ENCODE measurements around the gene PHACTR1.

Gene PHACTR1

DNA sequence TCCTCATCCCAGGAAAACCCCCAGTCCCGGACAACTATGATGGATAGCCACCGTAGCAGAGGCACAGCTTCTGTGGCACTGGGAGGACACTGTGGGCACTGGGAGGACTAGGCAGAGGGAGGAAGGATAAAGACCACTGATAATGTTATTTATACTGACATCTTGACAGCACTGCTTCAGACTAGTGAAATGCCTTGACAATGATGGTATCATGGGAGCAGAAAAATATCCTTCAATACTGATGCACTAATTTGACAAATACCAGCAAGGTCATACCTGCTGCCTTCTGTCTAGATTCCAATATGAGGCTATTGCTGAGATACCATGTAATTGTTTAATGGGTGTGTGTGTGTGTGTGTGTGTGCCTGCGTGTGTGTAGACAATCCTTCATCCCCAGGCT is 148.6 kb downstream of the PHACTR1 start:
- no peak overlapping the region for H3K4me3 ChIP-seq (ENCODE audit: low read depth, low read length)
- DNase-seq (ENCODE audit: low read depth, low spot score): no peak
- in situ Hi-C loops (cut with HindIII; ENCODE audit: low sequenced_read_pairs): no loop called here
- TF ChIP-seq, protein P1, sequence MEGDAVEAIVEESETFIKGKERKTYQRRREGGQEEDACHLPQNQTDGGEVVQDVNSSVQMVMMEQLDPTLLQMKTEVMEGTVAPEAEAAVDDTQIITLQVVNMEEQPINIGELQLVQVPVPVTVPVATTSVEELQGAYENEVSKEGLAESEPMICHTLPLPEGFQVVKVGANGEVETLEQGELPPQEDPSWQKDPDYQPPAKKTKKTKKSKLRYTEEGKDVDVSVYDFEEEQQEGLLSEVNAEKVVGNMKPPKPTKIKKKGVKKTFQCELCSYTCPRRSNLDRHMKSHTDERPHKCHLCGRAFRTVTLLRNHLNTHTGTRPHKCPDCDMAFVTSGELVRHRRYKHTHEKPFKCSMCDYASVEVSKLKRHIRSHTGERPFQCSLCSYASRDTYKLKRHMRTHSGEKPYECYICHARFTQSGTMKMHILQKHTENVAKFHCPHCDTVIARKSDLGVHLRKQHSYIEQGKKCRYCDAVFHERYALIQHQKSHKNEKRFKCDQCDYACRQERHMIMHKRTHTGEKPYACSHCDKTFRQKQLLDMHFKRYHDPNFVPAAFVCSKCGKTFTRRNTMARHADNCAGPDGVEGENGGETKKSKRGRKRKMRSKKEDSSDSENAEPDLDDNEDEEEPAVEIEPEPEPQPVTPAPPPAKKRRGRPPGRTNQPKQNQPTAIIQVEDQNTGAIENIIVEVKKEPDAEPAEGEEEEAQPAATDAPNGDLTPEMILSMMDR (IDR thresholded peaks at IDR 0.05; ENCODE audit: low read depth, low read length): no peak

DNA sequence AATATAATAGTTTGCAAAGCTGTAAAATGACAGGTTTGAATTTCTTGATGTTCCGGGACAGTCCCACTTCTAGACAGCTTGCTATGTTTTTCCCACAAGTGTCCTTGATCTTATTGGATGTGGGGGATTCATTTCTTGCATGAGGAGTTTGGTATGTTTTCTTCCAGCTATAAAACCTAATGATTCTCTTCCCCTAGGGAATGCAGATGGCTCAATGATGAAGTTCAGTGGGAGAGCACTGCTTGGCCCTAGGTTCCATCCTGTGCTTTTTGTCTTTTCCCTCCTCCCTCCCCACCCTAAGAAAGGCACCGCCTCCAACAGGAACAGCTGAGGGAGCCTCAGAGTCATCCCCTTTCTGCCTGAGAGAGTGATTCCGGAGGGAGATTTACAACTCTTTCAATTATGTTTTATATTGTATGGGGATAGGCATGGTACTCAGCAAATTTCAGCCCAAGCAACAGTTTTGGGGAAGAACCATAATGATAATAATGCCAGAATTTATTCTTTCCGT is 149.2 kb downstream of the PHACTR1 start:
- no peak overlapping the region for H3K4me3 ChIP-seq (ENCODE audit: low read depth, low read length)
- TF ChIP-seq, protein P1 (IDR thresholded peaks at IDR 0.05; ENCODE audit: low read depth, low read length): no peak
- in situ Hi-C loops (cut with HindIII; ENCODE audit: low sequenced_read_pairs): no loop called here
- DNase-seq (ENCODE audit: low read depth, low spot score): no peak

DNA sequence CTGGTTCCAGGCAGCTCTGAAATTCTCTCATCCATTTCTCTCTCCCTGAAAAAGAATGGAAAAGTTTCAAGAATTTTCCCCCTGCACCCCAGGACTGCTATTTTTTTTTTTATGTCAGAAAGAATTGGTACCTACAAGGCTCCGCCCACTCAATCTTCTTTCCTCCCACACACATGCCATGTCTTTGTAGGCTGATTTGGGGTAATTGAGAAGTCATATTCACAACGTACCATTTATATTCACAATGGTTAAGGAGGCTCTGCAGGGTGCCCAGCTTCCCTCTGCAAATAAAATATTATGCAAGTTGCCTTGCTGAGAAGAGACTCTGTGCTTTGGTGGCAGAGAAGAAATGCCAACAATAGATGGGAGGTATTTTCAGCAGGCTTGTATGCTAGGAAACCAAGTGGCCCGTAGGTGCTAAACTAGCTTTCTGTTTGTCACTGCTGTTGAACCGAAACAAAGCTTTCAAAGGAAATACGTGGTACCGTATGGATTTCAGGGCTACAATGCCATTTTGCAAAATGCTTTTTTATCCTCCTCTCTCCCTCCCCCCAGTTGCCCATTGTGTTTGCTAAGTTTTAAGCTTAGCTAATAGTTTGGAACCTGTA is 150.0 kb downstream of the PHACTR1 start:
- TF ChIP-seq, protein P1 (IDR thresholded peaks at IDR 0.05; ENCODE audit: low read depth, low read length): no peak
- H3K4me3 ChIP-seq (ENCODE audit: low read depth, low read length): no peak overlapping the region
- no peak for DNase-seq (ENCODE audit: low read depth, low spot score)
- in situ Hi-C loops (cut with HindIII; ENCODE audit: low sequenced_read_pairs): no loop called here

DNA sequence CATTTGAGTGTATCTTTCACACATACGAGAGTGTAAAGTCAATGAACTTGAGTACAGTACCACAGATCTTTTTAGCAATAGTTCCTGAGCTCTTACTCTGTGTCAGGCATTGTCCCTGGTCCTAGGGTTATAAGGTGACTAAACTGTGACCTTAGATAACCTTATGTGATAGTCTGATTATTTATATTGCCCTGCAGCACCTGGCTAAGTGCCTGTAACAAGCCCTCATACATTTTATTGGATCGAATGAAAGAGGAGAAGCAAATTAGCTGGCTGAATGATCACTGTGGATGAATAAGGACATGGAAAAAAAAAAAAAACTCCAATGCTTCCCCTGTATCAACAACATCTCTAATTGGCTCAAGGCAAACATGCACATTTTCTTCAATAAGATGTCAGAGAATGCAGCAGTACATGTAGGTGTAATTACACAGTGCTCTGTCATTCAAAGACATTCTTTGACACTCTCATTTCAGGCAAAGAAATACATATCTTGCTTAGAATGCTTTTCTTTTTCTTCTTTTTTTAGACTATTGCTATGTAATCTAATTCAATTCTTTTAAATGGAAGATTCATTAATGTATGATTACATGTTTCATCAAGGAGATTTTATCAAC is 153.4 kb downstream of the PHACTR1 start:
- TF ChIP-seq, protein P1 (IDR thresholded peaks at IDR 0.05; ENCODE audit: low read depth, low read length): no peak
- no peak overlapping the region for H3K4me3 ChIP-seq (ENCODE audit: low read depth, low read length)
- no peak for DNase-seq (ENCODE audit: low read depth, low spot score)
- in situ Hi-C loops (cut with HindIII; ENCODE audit: low sequenced_read_pairs): no loop called here

DNA sequence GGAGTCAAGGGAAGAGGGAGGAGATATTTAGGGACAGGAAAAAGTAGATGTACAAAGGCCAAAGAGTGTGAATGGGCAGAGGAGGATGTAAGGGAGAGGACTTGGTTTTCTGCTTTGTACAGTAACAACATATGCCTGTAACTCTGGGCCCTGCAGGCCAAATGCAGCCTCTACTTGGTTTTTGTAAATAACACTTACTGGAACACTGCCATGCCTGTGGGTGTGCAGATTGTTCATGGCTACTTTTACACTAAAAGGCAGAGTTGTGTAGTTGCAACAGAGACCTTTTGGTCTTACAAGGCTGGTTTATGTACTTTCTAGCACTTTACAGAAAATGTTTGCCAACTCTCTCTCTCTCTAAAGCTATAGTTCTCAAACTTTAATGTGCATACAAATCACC is 157.1 kb downstream of the PHACTR1 start:
- H3K4me3 ChIP-seq (ENCODE audit: low read depth, low read length): no peak overlapping the region
- no peak for DNase-seq (ENCODE audit: low read depth, low spot score)
- in situ Hi-C loops (cut with HindIII; ENCODE audit: low sequenced_read_pairs): no loop called here
- TF ChIP-seq, protein P1 (IDR thresholded peaks at IDR 0.05; ENCODE audit: low read depth, low read length): no peak

DNA sequence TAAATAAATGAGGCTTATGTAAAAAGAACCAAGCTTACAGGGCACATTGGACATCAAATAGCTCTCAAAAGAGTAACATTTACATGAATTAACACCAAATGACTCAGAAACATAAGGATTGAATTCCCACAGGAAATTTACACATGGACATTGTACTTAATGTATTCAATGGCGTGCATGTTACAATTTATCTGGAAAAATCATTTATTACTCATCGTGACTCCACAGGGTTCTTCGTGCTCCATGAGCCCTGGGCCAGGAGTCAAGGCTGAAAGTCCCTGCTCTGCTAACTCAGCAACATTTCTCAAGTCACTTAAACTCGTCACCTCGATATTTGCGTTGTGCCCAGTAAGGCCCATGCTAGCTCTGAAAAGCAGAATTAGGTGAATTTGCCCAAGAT is 158.5 kb downstream of the PHACTR1 start:
- TF ChIP-seq, protein P1 (IDR thresholded peaks at IDR 0.05; ENCODE audit: low read depth, low read length): no peak
- in situ Hi-C loops (cut with HindIII; ENCODE audit: low sequenced_read_pairs): no loop called here
- no peak overlapping the region for H3K4me3 ChIP-seq (ENCODE audit: low read depth, low read length)
- peak; percentile 18 for DNase-seq (ENCODE audit: low read depth, low spot score)
